Naive thymus-derived CD4-positive, alpha-beta T cell (primary cell): ENCODE data around the gene L1CAM. TPM values are rescaled to one million over a fixed set of nuclear protein-coding genes. Genes with fewer than 3 reads are reported as not detected.

Experiments used
- ATAC-seq: fragments of 150-1000 bp; cut with Tn5 transposase; 2 replicates; pipeline ENCODE4 v1.10.0; 2021; ENCODE audit warnings: mild to moderate bottlenecking, moderate library complexity
- CTCF ChIA-PET: fragments of 350-600 bp; sonication (Branson Sonifier 250); formaldehyde crosslinking; loops from one replicate; lab custom pipeline; 2021; ENCODE audit warnings: antibody characterized with exemption; lab: Charles Lee
- POLR2A ChIA-PET: fragments of 350-600 bp; sonication (Branson Sonifier 250); formaldehyde crosslinking; loops from one replicate; lab custom pipeline; 2021; ENCODE audit warnings: antibody characterized with exemption, inconsistent platforms; lab: Charles Lee
- DNase-seq, 9 donors: peaks; one replicate each; pipeline versions ENCODE4 v3.0.0 to v3.0.0-alpha.2; 2020 to 2022; ENCODE audit warnings: mixed read lengths in 1 of 9
- H3K27ac ChIP-seq: one replicate; pipeline ENCODE4 v1.7.0; 2013; ENCODE audit warnings: mild to moderate bottlenecking, low read depth, low read length, moderate library complexity
- H3K27me3 ChIP-seq, 2 donors: one replicate each; pipeline ENCODE4 v1.7.0; 2013; ENCODE audit warnings: low read length in 2 of 2, mild to moderate bottlenecking in 2 of 2, moderate library complexity in 2 of 2; ENCODE audit not compliant: control insufficient read depth in 2 of 2, insufficient read depth in 2 of 2
- H3K36me3 ChIP-seq, 3 experiments: 1 replicate in 2 of 3; 2 replicates in 1 of 3; pipeline ENCODE4 v1.7.0; 2013; ENCODE audit warnings: low read length in 3 of 3, mild to moderate bottlenecking in 3 of 3, moderate library complexity in 1 of 3; ENCODE audit not compliant: insufficient read depth in 3 of 3, control insufficient read depth in 2 of 3
- H3K4me1 ChIP-seq, 2 donors: one replicate each; pipeline ENCODE4 v1.7.0; 2013; ENCODE audit warnings: low read length in 2 of 2, mild to moderate bottlenecking in 2 of 2, moderate library complexity in 1 of 2; ENCODE audit not compliant: control insufficient read depth in 2 of 2, insufficient read depth in 2 of 2
- H3K4me3 ChIP-seq: 2 replicates; pipeline ENCODE4 v1.7.0; 2013; ENCODE audit warnings: mild to moderate bottlenecking, low read length
- H3K9me3 ChIP-seq, 3 experiments: 1 replicate in 2 of 3; 2 replicates in 1 of 3; pipeline ENCODE4 v1.7.0; 2013; ENCODE audit warnings: low read length in 3 of 3; ENCODE audit not compliant: control insufficient read depth in 2 of 3
- H3K27ac Mint-ChIP-seq, 9 donors: one replicate each; pipeline ENCODE4 v1.8.0; 2020 to 2022; ENCODE audit warnings: mixed read lengths in 9 of 9, mild to moderate bottlenecking in 8 of 9, moderate library complexity in 5 of 9, inconsistent platforms in 2 of 9
- H3K27me3 Mint-ChIP-seq, 5 donors: one replicate each; pipeline ENCODE4 v1.8.0; 2021 to 2022; ENCODE audit warnings: mixed read lengths in 5 of 5, mild to moderate bottlenecking in 1 of 5
- H3K36me3 Mint-ChIP-seq, 5 donors: one replicate each; pipeline ENCODE4 v1.8.0; 2020 to 2022; ENCODE audit warnings: mixed read lengths in 5 of 5, mild to moderate bottlenecking in 3 of 5, inconsistent platforms in 1 of 5
- H3K4me1 Mint-ChIP-seq, 7 donors: one replicate each; pipeline ENCODE4 v1.8.0; 2020 to 2022; ENCODE audit warnings: mixed read lengths in 7 of 7, mild to moderate bottlenecking in 3 of 7, inconsistent platforms in 1 of 7
- H3K4me3 Mint-ChIP-seq, 10 donors: one replicate each; pipeline ENCODE4 v1.8.0; 2020 to 2022; ENCODE audit warnings: mild to moderate bottlenecking in 10 of 10, mixed read lengths in 10 of 10, moderate library complexity in 6 of 10, inconsistent platforms in 2 of 10
- H3K9me3 Mint-ChIP-seq, 11 donors: one replicate each; pipeline ENCODE4 v1.8.0; 2020 to 2022; ENCODE audit warnings: mixed read lengths in 11 of 11, mild to moderate bottlenecking in 4 of 11, inconsistent platforms in 1 of 11, moderate library complexity in 1 of 11
- intact Hi-C, 2 donors: fragments of 100-400 bp; cut with micrococcal nuclease; formaldehyde crosslinking; loops; one replicate each; pipeline ENCODE4 v1.15.1; 2023
- polyA plus RNA-seq, 2 donors: library from polyadenylated mRNA; unstranded; fragments of 300-500 nt; fragmentation: Illumina TruSeq; gene quantifications; one replicate each; pipeline ENCODE4 v1.2.3, GENCODE V29; 2021
- total RNA-seq, 6 experiments: library from RNA in 5 of 6; stranded (reverse) in 5 of 6; gene quantifications; 1 replicate in 5 of 6; 2 replicates in 1 of 6; pipeline ENCODE4 v1.2.3 and lab custom pipeline; 2021 to 2026

Gene L1CAM
- total and polyA plus RNA-seq, 7 experiments from 2014 or later = 0.16 to 9.2 (median 1.1) TPM; not detected in 2

DNA sequence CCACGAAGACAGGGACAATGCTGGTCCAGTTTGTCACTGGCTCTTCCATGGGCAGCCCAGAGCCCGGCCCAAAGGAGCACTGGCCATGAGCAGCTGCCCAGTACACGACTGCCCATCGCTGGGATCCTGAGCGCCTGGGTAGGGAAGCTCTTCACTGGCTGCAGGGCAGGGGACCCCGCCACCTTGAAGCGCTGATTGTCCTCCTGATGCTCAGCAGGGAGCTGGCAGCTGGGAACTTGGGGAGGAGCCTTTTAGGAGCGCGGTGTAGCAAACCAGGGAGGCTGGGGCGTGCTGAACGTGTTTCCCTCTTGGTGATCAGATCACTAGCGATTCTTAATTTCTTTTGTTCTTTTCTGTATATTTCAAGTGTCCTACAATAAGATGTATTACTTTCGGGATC, 1.8 kb downstream of the L1CAM start:
- H3K4me3 ChIP-seq = no peak overlapping the region
- Mint-ChIP-seq H3K4me1 (peaks cover under 1 to 11% (median 6%) of the 10 kb centered on the region in 7 donors), H3K27ac (no peak overlapping the region), H3K36me3 (no peaks in the 10 kb centered on the region), H3K4me3 (peak overlapping the region in 5 of 10 donors; percentile 11 to 55 (median 29)), H3K9me3 (no peaks in the 10 kb centered on the region), H3K27me3 (peaks cover 0 to 33% (median 15%) of the 10 kb centered on the region in 5 donors)
- peaks cover 0 to 11% of the 10 kb centered on the region in 2 donors for H3K4me1 ChIP-seq
- intact Hi-C loops = no loop called here
- DNase-seq = no peak
- ChIA-PET CTCF (no interaction called here), POLR2A (no interaction called here)
- H3K36me3 ChIP-seq = no peaks in the 10 kb centered on the region
- H3K27me3 ChIP-seq = peaks cover 0 to 3% of the 10 kb centered on the region in 2 donors
- no peak for ATAC-seq
- H3K9me3 ChIP-seq = no peaks in the 10 kb centered on the region
- H3K27ac ChIP-seq = no peak overlapping the region

DNA sequence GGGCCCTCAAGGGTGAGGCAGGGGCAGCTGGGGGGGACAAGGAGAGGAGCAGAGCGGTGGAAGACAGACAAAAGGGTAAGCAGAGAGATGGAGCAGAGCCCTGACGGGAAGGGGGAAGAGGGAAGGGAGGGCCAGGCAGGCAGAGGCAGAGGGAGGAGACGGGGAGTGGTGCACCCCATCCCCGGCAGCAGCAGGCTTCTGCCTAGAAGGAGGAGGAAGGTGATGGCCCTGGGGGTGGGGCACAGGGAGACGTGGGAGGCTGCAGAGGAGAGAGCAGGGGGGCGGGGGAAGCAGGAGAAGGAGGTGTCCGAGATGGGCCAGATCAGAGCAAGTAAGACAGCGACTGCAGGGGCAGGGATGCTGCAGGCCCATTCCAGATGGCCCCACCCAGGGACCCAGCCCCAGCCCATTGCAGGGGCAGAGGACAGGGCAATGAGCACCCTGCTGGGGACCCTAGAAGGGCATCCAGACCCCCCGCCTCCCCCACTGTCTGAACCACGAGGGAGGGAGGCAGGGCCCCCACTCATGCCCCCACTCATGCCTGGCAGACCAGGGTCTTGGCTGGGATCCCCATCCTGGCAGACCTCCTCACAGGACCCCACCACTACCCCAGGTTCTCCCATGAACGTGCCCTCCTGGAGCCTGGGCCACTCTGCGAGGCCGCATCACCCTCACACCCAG, 2.7 kb downstream of the L1CAM start:
- peaks cover 0 to 15% of the 10 kb centered on the region in 2 donors for H3K4me1 ChIP-seq
- ChIA-PET POLR2A (no interaction called here), CTCF (no interaction called here)
- Mint-ChIP-seq H3K4me1 (peaks cover 7 to 18% (median 15%) of the 10 kb centered on the region in 7 donors), H3K4me3 (peak overlapping the region in 1 of 10 donors; percentile 12), H3K27me3 (peaks cover 0 to 32% (median 16%) of the 10 kb centered on the region in 5 donors), H3K27ac (no peak overlapping the region), H3K36me3 (no peaks in the 10 kb centered on the region), H3K9me3 (no peaks in the 10 kb centered on the region)
- H3K27ac ChIP-seq = no peak overlapping the region
- H3K27me3 ChIP-seq = peaks cover 0 to 3% of the 10 kb centered on the region in 2 donors
- H3K36me3 ChIP-seq = no peaks in the 10 kb centered on the region
- no peak overlapping the region for H3K4me3 ChIP-seq
- H3K9me3 ChIP-seq = no peaks in the 10 kb centered on the region
- intact Hi-C loops = no loop called here
- DNase-seq = no peak
- no peak for ATAC-seq

DNA sequence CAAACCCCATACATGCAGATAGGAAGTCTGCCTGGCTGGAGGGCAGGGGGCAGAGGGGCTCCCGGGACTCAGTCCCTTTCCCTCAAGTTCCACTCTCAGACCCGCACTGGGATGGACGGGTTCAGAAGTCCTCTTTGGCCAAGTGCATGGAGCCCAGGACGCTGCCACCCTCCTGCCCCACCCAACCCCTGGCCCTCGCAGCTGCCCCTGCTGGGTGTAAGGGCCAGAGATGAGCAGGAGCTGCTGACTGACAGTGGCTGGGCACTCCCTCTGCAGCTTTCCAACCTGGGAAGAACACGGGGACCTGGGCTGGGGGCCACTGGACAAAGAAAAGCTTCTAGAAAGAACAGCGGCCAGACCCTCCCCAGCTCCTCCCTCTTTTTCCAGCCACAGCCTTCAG, 3.4 kb downstream of the L1CAM start:
- Histone ChIP-seq H3K27ac (no peak overlapping the region), H3K36me3 (no peaks in the 10 kb centered on the region), H3K9me3 (no peaks in the 10 kb centered on the region), H3K4me3 (no peak overlapping the region), H3K4me1 (peaks cover 0 to 15% of the 10 kb centered on the region in 2 donors), H3K27me3 (peaks cover 0 to 3% of the 10 kb centered on the region in 2 donors)
- Mint-ChIP-seq H3K27me3 (peaks cover 0 to 26% (median 20%) of the 10 kb centered on the region in 5 donors), H3K27ac (no peak overlapping the region), H3K9me3 (no peaks in the 10 kb centered on the region), H3K36me3 (no peaks in the 10 kb centered on the region), H3K4me1 (peaks cover 7 to 22% (median 20%) of the 10 kb centered on the region in 7 donors), H3K4me3 (no peak overlapping the region)
- ChIA-PET CTCF (no interaction called here), POLR2A (no interaction called here)
- DNase-seq (no peak), ATAC-seq (no peak)
- intact Hi-C loops = no loop called here

DNA sequence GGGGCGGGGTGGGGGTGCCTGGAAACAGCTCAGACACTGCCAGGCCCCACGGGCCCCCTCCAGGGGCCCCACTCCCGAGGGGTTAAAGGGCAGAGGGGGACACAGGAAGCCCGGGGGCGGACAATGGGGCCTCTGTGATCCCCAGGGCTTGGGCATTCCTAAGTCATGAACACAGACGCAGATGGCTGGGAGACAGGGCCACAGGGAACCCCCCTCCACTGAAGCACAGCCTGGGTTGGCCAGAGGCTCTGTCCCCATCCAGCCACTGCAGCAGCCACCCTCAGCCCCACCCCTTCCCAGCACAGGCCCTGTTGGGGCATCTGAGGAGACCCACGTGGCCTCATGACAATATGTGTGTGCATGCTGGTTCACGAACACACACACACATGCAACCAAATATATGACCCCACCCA, 3.9 kb downstream of the L1CAM start:
- H3K4me1 ChIP-seq = peaks cover 0 to 15% of the 10 kb centered on the region in 2 donors
- H3K9me3 Mint-ChIP-seq = no peaks in the 10 kb centered on the region
- no peaks in the 10 kb centered on the region for H3K9me3 ChIP-seq
- ChIA-PET CTCF (no interaction called here), POLR2A (no interaction called here)
- peaks cover 7 to 26% (median 20%) of the 10 kb centered on the region in 7 donors for H3K4me1 Mint-ChIP-seq
- no peak overlapping the region for H3K27ac ChIP-seq
- H3K27ac Mint-ChIP-seq = no peak overlapping the region
- peaks cover 0 to 3% of the 10 kb centered on the region in 2 donors for H3K27me3 ChIP-seq
- ATAC-seq (no peak), DNase-seq (no peak)
- H3K36me3 Mint-ChIP-seq = no peaks in the 10 kb centered on the region
- H3K36me3 ChIP-seq = no peaks in the 10 kb centered on the region
- intact Hi-C loops = no loop called here
- H3K27me3 Mint-ChIP-seq = peaks cover 0 to 21% (median 20%) of the 10 kb centered on the region in 5 donors
- no peak overlapping the region for H3K4me3 ChIP-seq
- H3K4me3 Mint-ChIP-seq = no peak overlapping the region

GRCh38 chrX:153881281-153881680, 4.7 kb downstream of the L1CAM start:
- H3K4me1 Mint-ChIP-seq = peaks cover 7 to 28% (median 21%) of the 10 kb centered on the region in 7 donors
- H3K27ac Mint-ChIP-seq = no peak overlapping the region
- peaks cover 0 to 2% (median 0%) of the 10 kb centered on the region in 11 donors for H3K9me3 Mint-ChIP-seq
- H3K9me3 ChIP-seq = no peaks in the 10 kb centered on the region
- no peak for ATAC-seq
- peaks cover 0 to 3% of the 10 kb centered on the region in 2 donors for H3K27me3 ChIP-seq
- peaks cover 0 to 21% (median 17%) of the 10 kb centered on the region in 5 donors for H3K27me3 Mint-ChIP-seq
- POLR2A ChIA-PET = interaction anchor here (0.6 kb wide), 1 partner anchor 38 kb away, joined by 4 read pairs; no protein-coding TSS in a partner anchor
- H3K27ac ChIP-seq = no peak overlapping the region
- no peaks in the 10 kb centered on the region for H3K36me3 ChIP-seq
- CTCF ChIA-PET = no interaction called here
- no peak overlapping the region for H3K4me3 ChIP-seq
- H3K4me1 ChIP-seq = peaks cover 0 to 15% of the 10 kb centered on the region in 2 donors
- no peak overlapping the region for H3K4me3 Mint-ChIP-seq
- DNase-seq = no peak
- intact Hi-C loops = no loop called here
- peaks cover 0 to 2% (median 0%) of the 10 kb centered on the region in 5 donors for H3K36me3 Mint-ChIP-seq

- peaks cover 0 to 3% (median 0%) of the 10 kb centered on the region in 11 donors for H3K9me3 Mint-ChIP-seq
- H3K27me3 Mint-ChIP-seq = peaks cover 0 to 24% (median 17%) of the 10 kb centered on the region in 5 donors
- no peak overlapping the region for H3K4me3 Mint-ChIP-seq
- no peak for ATAC-seq
- DNase-seq = no peak
- peaks cover 7 to 29% (median 22%) of the 10 kb centered on the region in 7 donors for H3K4me1 Mint-ChIP-seq
- H3K27ac Mint-ChIP-seq = no peak overlapping the region
- ChIA-PET POLR2A (no interaction called here), CTCF (no interaction called here)
- no peak overlapping the region for H3K4me3 ChIP-seq
- H3K9me3 ChIP-seq = no peaks in the 10 kb centered on the region
- H3K36me3 Mint-ChIP-seq = peaks cover 0 to 5% (median 0%) of the 10 kb centered on the region in 5 donors
- peaks cover 0 to 14% of the 10 kb centered on the region in 2 donors for H3K4me1 ChIP-seq
- no peak overlapping the region for H3K27ac ChIP-seq
- intact Hi-C loops = no loop called here
- peaks cover 0 to 3% of the 10 kb centered on the region in 2 donors for H3K27me3 ChIP-seq
- no peaks in the 10 kb centered on the region for H3K36me3 ChIP-seq
Observed at GRCh38 chrX:153880440-153880815, 5.5 kb downstream of the L1CAM start.
